ENCODE data around the gene ACTR5. TPM values are rescaled to one million over a fixed set of nuclear protein-coding genes. Genes with fewer than 3 reads are reported as not detected.
"Not testable (repeated sequence)": the region's sequence is repeated elsewhere in the genome, so short reads cannot be mapped to it uniquely, and the experiment has no call there.

The ACTR5 gene
- polyA plus RNA-seq, 3 donors = 9.4 to 9.8 (median 9.8) TPM

DNA sequence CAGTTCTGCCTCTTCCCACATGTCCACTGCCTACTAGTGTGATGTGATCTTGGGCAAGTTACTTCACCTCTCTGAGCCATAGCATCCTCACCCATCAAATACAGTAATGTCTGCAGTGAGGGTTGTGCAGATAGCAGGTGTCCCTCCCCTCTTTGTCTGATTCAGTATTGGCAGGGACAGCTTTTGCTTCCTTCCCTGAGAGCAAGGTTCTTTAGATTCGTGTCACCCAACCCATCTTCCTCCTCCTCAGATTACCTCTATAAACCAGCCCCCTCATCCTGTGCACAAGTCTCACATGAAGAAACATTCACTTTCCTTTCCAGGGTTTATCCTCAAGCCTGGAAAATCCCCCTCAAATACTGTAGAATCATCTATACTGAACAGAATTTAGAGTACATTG, 15.4 kb downstream of the ACTR5 start:
- DNase-seq (ENCODE audit: low read depth in 3 of 3, low spot score in 2 of 3) = no peak

DNA sequence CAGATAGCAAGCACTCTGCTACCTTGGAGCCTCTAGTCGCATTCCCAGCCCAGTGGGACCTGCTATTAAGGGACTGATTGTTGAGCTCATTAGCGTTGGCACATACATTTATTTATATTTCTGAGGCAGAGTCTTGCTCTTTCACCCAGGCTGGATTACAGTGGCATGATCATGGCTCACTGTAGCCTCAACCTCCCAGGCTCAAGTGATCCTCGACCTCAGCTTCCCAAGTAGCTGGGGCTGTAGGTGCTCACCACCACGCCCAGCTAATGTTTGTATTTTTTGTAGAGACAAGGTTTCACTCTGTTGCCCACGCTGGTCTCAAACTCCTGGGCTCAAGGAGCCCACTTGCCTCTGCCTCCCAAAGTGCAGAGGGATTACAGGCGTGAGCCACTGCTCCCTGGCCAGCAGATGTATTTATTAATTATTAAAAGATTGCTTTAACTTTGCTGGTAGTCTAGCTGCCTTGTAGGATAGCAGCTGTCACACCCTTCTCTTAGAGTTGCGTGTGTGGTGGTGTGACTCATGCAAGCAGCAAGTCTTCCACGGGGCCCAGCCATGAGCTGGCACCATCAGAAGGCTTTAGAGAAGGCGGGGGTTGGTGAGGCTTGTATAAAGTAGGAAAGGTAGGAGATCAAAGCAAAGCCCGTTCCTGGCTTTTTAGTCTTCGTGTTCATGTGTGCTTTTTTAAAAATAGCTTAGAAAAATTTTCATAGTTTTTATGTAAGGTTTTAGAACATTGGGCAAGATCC, 16.5 kb downstream of the ACTR5 start:
- DNase-seq (ENCODE audit: low read depth in 3 of 3, low spot score in 2 of 3) = no peak

DNA sequence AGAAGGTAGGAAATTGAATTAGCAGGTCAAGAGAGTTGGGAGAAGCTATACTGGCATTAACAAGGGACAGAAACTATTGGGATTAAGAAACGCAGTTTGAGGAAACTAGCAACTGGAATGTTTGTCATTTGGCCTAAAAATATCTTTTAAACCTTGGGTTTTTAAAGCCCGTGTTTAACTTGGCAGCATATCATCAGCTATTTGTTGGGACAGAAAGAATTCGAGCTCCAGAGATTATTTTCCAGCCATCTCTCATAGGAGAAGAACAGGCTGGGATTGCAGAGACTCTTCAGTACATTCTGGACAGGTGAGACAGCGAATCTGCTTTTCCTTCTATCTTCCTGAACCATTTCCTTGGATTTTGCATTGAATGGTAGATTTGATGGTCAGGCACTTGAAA, 17.8 kb downstream of the ACTR5 start:
- no peak for DNase-seq (ENCODE audit: low read depth in 3 of 3, low spot score in 2 of 3)

DNA sequence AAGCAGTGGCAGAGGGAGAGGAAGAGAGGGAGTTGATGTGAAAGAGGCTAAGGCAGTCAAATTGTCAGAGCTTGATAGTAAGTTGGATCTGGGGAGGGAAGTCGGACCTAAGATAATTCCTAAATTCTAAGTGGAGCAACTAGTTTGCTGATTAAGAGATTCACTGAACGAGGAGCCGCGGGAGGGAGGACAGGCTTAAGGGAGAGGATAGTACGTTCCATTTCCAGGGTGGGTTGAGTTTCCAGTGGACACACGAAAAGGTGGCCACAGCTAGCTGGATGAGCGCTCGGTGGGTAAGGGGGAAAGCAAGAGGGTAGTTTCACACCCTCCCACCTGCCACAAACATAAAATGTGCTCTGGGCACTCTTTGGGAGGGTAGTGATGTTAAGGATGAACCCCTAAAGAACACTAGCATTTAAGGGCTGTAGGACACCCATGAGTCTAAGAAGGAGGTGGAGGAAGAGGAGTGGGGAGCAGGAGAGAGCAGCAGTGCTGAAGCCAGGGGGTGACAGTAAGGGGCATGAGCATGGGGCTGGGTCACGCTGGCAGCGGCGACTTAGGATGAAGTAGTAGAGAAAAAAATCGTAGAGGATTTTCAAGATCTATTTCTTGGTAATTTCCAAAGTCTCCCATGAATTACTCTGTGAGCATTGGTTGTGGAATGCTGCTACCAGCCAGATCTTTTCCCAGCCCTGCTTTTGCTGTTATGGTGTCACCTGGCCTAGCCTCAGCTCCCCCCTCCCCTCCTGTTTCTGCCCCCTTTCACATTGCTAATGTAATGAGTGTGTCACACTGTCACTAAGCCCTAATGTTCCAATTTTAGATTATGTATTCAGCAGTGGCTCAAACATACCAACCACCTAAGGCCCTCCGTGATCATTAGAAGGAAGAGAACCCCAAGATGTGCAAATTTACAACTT, 21.4 kb downstream of the ACTR5 start:
- no peak for DNase-seq (ENCODE audit: low read depth in 3 of 3, low spot score in 2 of 3)

- no peak for DNase-seq (ENCODE audit: low read depth in 3 of 3, low spot score in 2 of 3)
Measured at GRCh38 chr20:38770546-38770945, 22.3 kb downstream of the ACTR5 start.

GRCh38 chr20:38770970-38771369, 22.7 kb downstream of the ACTR5 start:
- no peak for DNase-seq (ENCODE audit: low read depth in 3 of 3, low spot score in 2 of 3)

DNA sequence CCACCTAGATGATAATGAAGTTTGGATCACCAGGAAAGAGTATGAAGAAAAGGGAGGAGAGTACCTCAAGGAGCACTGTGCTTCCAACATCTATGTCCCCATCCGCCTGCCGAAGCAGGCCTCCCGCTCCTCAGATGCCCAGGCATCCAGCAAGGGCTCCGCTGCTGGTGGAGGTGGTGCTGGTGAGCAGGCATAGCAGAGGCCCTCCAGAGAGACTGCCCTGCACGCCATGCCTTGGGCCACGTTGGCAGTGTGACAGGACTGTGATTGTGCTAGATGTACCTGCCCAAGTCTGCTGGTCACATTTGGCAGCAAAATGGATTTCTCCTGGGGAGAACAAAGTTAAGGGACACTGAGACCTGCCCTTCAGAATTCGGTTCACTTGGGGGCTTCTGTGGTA, 23.4 kb downstream of the ACTR5 start:
- DNase-seq (ENCODE audit: low read depth in 3 of 3, low spot score in 2 of 3) = no peak

DNA sequence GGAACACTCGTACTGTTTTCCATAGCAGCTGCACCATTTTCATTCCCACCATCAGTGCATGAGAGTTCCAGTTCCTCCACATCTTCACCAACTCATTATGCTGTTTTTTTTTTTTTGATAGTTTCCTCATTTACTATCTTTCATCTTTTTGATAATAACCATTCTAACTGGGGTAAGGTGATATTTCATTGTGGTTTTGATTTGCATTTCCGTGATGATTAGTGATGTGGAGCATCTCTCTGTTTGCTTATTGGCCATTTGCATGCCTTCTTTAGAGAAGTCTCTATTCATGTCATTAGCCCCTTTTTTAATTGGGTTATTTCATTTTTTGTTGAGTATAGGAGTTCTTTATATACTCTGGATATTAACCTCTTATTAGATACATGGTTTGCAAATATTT, 25.9 kb downstream of the ACTR5 start:
- DNase-seq (ENCODE audit: low read depth in 3 of 3, low spot score in 2 of 3) = no peak

DNA sequence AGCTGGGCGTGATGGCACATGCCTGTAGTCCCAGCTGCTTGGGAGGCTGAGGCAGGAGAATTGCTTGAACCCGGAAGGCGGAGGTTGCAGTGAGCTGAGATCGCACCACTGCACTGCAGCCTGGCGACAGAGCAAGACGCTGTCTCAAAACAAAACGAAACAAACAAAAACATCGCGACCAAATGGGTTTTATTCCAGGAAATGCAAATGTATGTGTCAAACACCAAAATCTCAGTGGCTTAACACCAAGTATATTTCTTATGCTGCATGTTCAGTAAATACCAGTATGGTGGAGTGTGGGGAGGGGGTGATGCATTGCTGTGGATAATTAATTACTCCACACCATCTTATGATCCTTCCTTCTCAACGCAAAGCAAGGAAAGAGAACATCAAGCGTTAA, 28.1 kb downstream of the ACTR5 start:
- no peak for DNase-seq (ENCODE audit: low read depth in 3 of 3, low spot score in 2 of 3)

GRCh38 chr20:38779247-38780097, 31.2 kb downstream of the ACTR5 start:
- DNase-seq (ENCODE audit: low read depth in 3 of 3, low spot score in 2 of 3) = no peak

DNA sequence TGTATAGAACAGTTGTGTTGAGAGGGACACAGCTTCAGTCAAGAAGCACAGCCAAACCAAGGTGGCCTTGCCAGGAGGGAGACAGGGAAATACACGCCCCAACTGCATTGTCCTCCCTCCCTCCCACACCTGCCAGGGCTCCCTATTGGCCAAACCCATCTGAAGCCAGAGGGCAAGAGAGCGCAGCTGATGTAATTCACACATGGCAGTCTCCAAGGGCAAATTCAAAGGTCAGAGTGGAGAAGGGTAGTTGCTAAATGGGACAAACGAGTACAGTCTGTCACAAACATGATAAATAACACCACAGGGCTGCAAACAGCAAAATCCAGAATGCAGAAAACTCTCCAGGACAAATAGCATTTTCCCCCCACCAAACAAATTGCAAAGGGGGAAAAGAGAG, 34.0 kb downstream of the ACTR5 start:
- no peak for DNase-seq (ENCODE audit: low read depth in 3 of 3, low spot score in 2 of 3)

DNA sequence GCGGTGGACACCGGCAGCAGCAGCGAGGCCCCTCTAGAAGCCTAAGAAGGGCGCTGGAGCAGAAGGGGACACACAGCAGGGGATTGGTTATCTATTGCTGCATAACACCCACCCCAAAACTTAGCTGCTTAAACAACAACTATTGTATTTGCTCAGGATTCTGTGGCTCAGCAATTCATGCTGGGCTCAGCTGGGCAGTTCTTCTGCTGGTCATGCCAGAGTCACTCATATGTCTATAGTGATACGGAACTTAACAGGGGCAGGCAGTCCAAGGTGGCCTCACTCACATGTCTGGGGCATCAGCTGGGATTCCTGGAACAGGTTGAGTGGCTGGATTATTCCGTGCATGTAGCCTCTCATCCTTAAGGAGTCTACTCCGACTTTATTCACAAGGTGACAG, 39.6 kb downstream of the ACTR5 start:
- no peak for DNase-seq (ENCODE audit: low read depth in 3 of 3, low spot score in 2 of 3)

- no peak for DNase-seq (ENCODE audit: low read depth in 3 of 3, low spot score in 2 of 3)
Measured at GRCh38 chr20:38789503-38790199, 41.4 kb downstream of the ACTR5 start.

- DNase-seq (ENCODE audit: low read depth in 3 of 3, low spot score in 2 of 3) = no peak
Measured at GRCh38 chr20:38790200-38791053, 42.2 kb downstream of the ACTR5 start.

DNA sequence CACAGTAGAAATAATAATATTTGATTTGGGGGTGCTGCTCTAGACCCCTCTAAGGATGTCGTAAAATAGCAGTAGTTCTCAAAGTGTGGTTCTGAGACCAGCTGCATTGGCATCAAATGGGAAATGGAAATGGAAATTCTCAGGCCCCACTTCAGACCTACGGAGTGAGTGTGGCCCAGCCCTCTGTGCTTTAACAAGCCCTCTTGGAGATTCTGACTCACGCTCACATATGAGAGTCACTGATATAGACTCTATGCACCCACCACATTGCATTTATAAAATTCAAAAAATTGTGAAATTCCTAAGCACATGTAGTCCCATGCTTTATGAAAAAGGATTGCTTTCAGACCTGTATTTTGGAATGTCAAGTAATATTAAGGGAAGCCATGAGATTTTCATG, 43.0 kb downstream of the ACTR5 start:
- DNase-seq (ENCODE audit: low read depth in 3 of 3, low spot score in 2 of 3) = no peak

GRCh38 chr20:38791940-38792339, 43.7 kb downstream of the ACTR5 start:
- DNase-seq (ENCODE audit: low read depth in 3 of 3, low spot score in 2 of 3) = no peak

GRCh38 chr20:38794057-38794456, 45.8 kb downstream of the ACTR5 start:
- not testable (repeated sequence) for DNase-seq (ENCODE audit: low read depth in 3 of 3, low spot score in 2 of 3)

- no peak for DNase-seq (ENCODE audit: low read depth in 3 of 3, low spot score in 2 of 3)
Measured at GRCh38 chr20:38798266-38798665, 50.0 kb downstream of the ACTR5 start.

DNA sequence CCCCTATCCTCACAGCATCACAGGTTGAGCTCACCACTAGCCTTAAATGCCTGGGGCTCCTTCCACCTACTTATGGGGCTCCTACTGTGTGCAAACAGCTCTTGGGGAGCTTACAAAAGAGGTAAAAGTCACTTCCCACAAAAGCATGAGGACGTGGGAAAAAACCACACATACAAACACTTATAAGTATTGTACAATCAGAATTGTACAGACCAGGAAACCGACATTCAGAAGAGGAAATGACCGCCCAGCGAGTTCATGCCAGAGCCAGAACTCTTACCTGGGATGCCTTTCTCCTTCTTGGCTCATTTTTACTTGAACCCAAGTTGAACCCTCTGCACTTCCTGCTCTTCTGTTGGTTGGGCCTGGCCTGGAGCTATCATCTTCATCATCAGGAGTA, 50.9 kb downstream of the ACTR5 start:
- no peak for DNase-seq (ENCODE audit: low read depth in 3 of 3, low spot score in 2 of 3)

GRCh38 chr20:38800882-38801281, 52.6 kb downstream of the ACTR5 start:
- DNase-seq (ENCODE audit: low read depth in 3 of 3, low spot score in 2 of 3) = no peak

Data from right renal cortex interstitium (tissue), 3 donors.